ENCODE data around the gene NMT1. TPM values are rescaled to one million over a fixed set of nuclear protein-coding genes. Genes with fewer than 3 reads are reported as not detected.

Gene NMT1
- total RNA-seq, 1 donor from 2014 or later, result 118 TPM

DNA sequence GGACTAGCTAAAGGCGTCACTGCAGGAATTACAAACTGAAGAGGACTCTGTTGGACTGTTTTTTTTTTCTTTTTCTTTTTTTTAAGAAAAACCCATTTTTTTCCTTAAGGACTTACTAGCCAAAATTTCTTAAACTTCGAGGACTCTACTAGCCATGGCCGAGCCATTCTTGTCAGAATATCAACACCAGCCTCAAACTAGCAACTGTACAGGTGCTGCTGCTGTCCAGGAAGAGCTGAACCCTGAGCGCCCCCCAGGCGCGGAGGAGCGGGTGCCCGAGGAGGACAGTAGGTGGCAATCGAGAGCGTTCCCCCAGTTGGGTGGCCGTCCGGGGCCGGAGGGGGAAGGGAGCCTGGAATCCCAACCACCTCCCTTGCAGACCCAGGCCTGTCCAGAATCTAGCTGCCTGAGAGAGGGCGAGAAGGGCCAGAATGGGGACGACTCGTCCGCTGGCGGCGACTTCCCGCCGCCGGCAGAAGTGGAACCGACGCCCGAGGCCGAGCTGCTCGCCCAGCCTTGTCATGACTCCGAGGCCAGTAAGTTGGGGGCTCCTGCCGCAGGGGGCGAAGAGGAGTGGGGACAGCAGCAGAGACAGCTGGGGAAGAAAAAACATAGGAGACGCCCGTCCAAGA lies 88.0 kb downstream of the NMT1 start:
- no peak for DNase-seq (ENCODE audit: low spot score)

DNA sequence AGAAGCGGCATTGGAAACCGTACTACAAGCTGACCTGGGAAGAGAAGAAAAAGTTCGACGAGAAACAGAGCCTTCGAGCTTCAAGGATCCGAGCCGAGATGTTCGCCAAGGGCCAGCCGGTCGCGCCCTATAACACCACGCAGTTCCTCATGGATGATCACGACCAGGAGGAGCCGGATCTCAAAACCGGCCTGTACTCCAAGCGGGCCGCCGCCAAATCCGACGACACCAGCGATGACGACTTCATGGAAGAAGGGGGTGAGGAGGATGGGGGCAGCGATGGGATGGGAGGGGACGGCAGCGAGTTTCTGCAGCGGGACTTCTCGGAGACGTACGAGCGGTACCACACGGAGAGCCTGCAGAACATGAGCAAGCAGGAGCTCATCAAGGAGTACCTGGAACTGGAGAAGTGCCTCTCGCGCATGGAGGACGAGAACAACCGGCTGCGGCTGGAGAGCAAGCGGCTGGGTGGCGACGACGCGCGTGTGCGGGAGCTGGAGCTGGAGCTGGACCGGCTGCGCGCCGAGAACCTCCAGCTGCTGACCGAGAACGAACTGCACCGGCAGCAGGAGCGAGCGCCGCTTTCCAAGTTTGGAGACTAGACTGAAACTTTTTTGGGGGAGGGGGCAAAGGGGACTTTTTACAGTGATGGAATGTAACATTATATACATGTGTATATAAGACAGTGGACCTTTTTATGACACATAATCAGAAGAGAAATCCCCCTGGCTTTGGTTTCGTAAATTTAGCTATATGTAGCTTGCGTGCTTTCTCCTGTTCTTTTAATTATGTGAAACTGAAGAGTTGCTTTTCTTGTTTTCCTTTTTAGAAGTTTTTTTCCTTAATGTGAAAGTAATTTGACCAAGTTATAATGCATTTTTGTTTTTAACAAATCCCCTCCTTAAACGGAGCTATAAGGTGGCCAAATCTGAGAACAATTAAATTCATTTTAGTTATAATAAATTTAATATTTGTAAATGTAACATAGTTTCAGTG lies 88.8 kb downstream of the NMT1 start:
- no peak for DNase-seq (ENCODE audit: low spot score)

DNA sequence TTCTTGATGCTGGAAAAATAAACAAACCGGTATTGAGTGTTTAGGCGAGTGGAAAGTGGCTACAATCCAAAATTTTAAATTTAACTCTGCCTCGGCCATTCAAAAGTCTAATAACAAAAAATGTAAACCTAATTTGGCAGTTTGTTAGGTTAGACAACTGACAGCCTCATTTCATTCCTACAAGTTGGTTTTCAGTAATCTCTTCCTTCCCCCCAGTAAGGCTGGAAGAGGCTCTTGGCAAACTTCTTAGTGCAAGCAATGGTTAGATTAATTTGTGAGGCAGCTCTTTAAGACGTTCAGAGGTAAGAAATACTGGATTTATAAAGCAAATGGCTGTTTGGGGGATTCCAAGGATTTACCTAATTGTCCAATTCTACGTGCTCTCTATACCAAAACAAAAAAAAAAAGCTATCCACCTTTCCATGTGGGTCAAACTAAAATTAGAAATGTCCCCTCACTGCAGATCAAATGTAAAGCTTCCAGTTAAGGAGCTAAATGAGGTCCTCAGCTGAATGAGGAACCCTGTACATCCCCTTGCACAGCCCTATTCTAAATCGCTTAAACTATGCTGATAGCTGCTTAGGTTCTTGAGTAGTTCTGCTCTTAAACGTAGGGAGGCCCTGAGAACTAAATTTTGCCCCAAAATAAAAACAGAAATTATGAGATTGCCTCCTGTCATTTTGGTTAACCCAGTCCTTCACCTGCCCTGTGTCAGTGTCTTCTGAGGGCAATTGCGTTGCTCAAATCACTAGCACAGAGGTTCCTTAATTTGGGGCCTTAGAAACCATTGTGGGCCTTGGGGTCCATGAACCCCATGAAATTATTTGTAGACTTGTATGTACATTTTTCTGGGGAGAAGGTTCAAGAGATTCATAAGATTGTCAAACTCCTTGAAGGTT lies 90.0 kb downstream of the NMT1 start:
- DNase-seq (ENCODE audit: low spot score), result no peak

DNA sequence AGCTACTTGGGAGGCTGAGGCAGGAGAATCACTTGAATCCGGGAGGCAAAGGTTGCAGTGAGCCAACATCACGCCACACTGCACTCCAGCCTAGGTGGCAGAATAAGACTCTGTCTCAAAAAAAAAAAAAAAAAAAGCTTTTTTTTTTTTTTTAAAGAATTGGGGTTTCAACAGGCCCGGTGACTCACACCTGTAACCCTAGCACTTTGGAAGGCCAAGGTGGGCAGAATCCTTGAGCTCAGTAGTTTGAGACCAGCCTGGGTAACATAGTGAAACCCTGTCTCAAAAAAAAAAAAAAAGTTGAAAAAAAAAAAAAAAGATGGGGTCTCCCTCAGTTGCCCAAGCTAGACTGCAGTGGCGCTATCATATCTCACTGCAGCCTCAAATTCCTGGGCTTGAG lies 93.9 kb downstream of the NMT1 start:
- DNase-seq (ENCODE audit: low spot score), result no peak

DNA sequence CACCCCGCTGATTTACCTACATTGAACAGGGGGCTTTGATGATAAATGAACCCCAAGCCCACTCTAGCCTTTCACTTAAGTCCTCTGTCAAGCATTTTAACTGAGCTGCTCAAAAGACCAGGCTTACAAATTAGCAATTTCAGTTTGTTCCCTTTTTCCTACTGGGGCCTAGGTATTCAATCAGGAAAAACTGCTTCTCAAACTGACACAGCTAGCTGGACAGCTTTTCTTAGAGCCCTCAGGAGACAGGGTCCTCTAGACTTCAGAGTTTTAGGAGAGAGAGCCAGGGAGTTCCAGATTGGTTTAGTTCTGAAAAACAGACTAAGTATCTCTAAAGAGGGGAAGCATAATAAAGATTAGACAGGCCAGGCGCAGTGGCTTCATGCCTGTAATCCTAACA lies 94.4 kb downstream of the NMT1 start:
- DNase-seq (ENCODE audit: low spot score), result no peak

DNA sequence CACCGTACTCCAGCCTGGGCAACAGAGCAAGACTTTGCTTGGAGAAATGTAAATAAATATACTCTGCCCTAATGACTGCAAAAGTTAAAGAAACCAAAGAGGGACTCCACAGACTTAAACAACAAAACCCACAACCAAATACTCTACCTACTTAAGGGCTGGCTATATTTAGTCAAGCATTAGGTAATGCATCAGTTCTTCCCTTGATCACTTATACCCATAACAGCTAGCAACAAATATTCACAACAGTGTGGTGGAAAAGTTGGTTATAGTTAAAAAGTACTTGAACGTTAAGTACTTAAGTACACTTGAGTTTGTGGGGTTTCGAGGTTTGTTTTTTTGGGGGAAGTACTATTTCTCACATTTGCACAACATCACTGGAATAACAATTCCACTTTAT lies 95.1 kb downstream of the NMT1 start:
- DNase-seq (ENCODE audit: low spot score), result no peak

Small RNA genes lying within 50 kb of the gene (microRNA-seq; reads per million reads assigned to microRNA genes)
- not detected for gene MIR6784 (ENCODE audit: borderline number of aligned reads)

Other genes with a start within 250 kb of the NMT1 start
- 17.1 TPM for gene GJC1, start 231.0 kb upstream of the NMT1 start, total RNA-seq
- 1.3 TPM for gene HIGD1B, start 213.4 kb upstream of the NMT1 start, total RNA-seq
- gene EFTUD2, start 161.9 kb upstream of the NMT1 start, total RNA-seq, result 104 TPM
- gene GFAP, start 145.8 kb upstream of the NMT1 start, total RNA-seq, result 1.3 TPM
- gene KIF18B, start 113.5 kb upstream of the NMT1 start, total RNA-seq, result not detected
- gene C1QL1, start 93.0 kb upstream of the NMT1 start, total RNA-seq, result not detected
- gene DCAKD, start 9.7 kb upstream of the NMT1 start, total RNA-seq, result 28.0 TPM
- gene PLCD3, start 71.2 kb downstream of the NMT1 start, total RNA-seq, result 64.2 TPM
- 10.9 TPM for gene ACBD4, start 74.4 kb downstream of the NMT1 start, total RNA-seq
- 42.1 TPM for gene HEXIM1, start 87.2 kb downstream of the NMT1 start, total RNA-seq
- 5.1 TPM for gene HEXIM2, start 100.6 kb downstream of the NMT1 start, total RNA-seq
- 51.2 TPM for gene FMNL1, start 160.6 kb downstream of the NMT1 start, total RNA-seq
- gene SPATA32, start 200.8 kb downstream of the NMT1 start, total RNA-seq, result not detected

Data from mesenteric fat pad (tissue), 1 donor.